A673 (cell line): ENCODE data around the gene GPR17.

ENCODE experiments used
- CTCF ChIP-seq: fragments of 300-800, 200-600 bp; sonication (generic); conservative IDR thresholded peaks from 2 replicates; pipeline ENCODE4 v1.5.1; 2017; ENCODE audit warnings: low read depth, mild to moderate bottlenecking, antibody characterized with exemption, low read length, moderate library complexity, mixed read lengths
- EZH2 ChIP-seq: fragments of 200-600 bp; sonication (generic); IDR thresholded peaks from 2 replicates; pipeline ENCODE4 v1.6.1; 2017; ENCODE audit warnings: borderline replicate concordance, low read depth, mild to moderate bottlenecking, mixed read lengths, antibody characterized with exemption, low read length; ENCODE audit not compliant: poor library complexity, severe bottlenecking

GRCh38 chr2:127624756-127625571, 21.0 kb upstream of the GPR17 start:
- TF ChIP-seq CTCF (no peak), EZH2 (no peak)
